WTC11 (cell line): ENCODE measurements around the gene PLIN1. TPM values are rescaled to one million over a fixed set of nuclear protein-coding genes. Genes with fewer than 3 reads are reported as not detected.

ENCODE experiments used
- ATAC-seq: fragments of 200-7000 bp; cut with Tn5 transposase; 2 replicates; pipeline ENCODE4 v1.10.0; 2021; ENCODE audit warnings: mild to moderate bottlenecking, moderate library complexity
- CTCF ChIA-PET: fragments of 300-600 bp; sonication (Branson Sonifier 250); formaldehyde crosslinking; loops from one replicate; lab custom pipeline; 2021; ENCODE audit warnings: antibody characterized with exemption; lab: Charles Lee
- POLR2A ChIA-PET: fragments of 350-600 bp; sonication (Branson Sonifier 250); formaldehyde crosslinking; loops from one replicate; lab custom pipeline; 2021; ENCODE audit warnings: antibody characterized with exemption; lab: Charles Lee
- DNase-seq: peaks from one replicate; pipeline ENCODE4 v3.0.0; 2021; ENCODE audit warnings: low spot score
- H3K27ac Mint-ChIP-seq: 2 replicates; pipeline ENCODE4 v1.8.0; 2021; ENCODE audit warnings: mixed read lengths
- H3K27me3 Mint-ChIP-seq: 2 replicates; pipeline ENCODE4 v1.8.0; 2021; ENCODE audit warnings: low read depth, mild to moderate bottlenecking, moderate library complexity, mixed read lengths
- H3K36me3 Mint-ChIP-seq: 2 replicates; pipeline ENCODE4 v1.8.0; 2021; ENCODE audit warnings: mixed read lengths
- H3K4me1 Mint-ChIP-seq: 2 replicates; pipeline ENCODE4 v1.8.0; 2022; ENCODE audit warnings: mixed read lengths
- H3K4me3 Mint-ChIP-seq: 2 replicates; pipeline ENCODE4 v1.8.0; 2021; ENCODE audit warnings: mild to moderate bottlenecking, moderate library complexity, mixed read lengths
- H3K9me3 Mint-ChIP-seq: 2 replicates; pipeline ENCODE4 v1.8.0; 2021; ENCODE audit warnings: mixed read lengths
- AR ChIP-seq: fragments of 250-450 bp; sonication (Bioruptor Pico); IDR thresholded peaks from 2 replicates; pipeline ENCODE4 v1.9.0; 2021; ENCODE audit warnings: mild to moderate bottlenecking
- ATF1 ChIP-seq: sonication (generic); formaldehyde crosslinking; IDR thresholded peaks from 2 replicates; pipeline ENCODE4 v1.8.1; 2023; ENCODE audit warnings: mild to moderate bottlenecking, moderate library complexity, missing genetic modification reagents
- CBFB ChIP-seq: sonication (generic); formaldehyde crosslinking; IDR thresholded peaks from 2 replicates; pipeline ENCODE4 v1.8.1; 2022; ENCODE audit warnings: mild to moderate bottlenecking, low read depth, missing genetic modification reagents
- CREM ChIP-seq: sonication (generic); formaldehyde crosslinking; IDR thresholded peaks from 2 replicates; pipeline ENCODE4 v1.8.1; 2022; ENCODE audit warnings: mild to moderate bottlenecking, missing genetic modification reagents, moderate library complexity
- E2F1 ChIP-seq: sonication (generic); formaldehyde crosslinking; IDR thresholded peaks from 2 replicates; pipeline ENCODE4 v1.8.0; 2022; ENCODE audit warnings: mild to moderate bottlenecking, missing genetic modification reagents
- ESRRA ChIP-seq: sonication (generic); formaldehyde crosslinking; IDR thresholded peaks from 2 replicates; pipeline ENCODE4 v1.8.1; 2022; ENCODE audit warnings: mild to moderate bottlenecking, missing genetic modification reagents, borderline replicate concordance
- FOXP1 ChIP-seq: sonication (generic); formaldehyde crosslinking; IDR thresholded peaks from 2 replicates; pipeline ENCODE4 v1.8.0; 2022; ENCODE audit warnings: missing genetic modification reagents, mild to moderate bottlenecking, moderate library complexity, borderline replicate concordance
- IRF2 ChIP-seq: sonication (generic); formaldehyde crosslinking; IDR thresholded peaks from 2 replicates; pipeline ENCODE4 v1.8.0; 2022; ENCODE audit warnings: low read depth, missing genetic modification reagents, borderline replicate concordance
- JAZF1 ChIP-seq: fragments of 250-450 bp; sonication (Bioruptor Pico); IDR thresholded peaks from 2 replicates; pipeline ENCODE4 v1.9.0; 2021; ENCODE audit warnings: moderate library complexity, mild to moderate bottlenecking, inconsistent platforms
- JUN ChIP-seq: sonication (generic); formaldehyde crosslinking; IDR thresholded peaks from 2 replicates; pipeline ENCODE4 v1.8.0; 2023; ENCODE audit warnings: mild to moderate bottlenecking, missing genetic modification reagents
- NFYB ChIP-seq: sonication (generic); formaldehyde crosslinking; conservative IDR thresholded peaks from 2 replicates; pipeline ENCODE4 v1.8.0; 2022; ENCODE audit warnings: low read depth, missing genetic modification reagents
- PREB ChIP-seq: sonication (generic); formaldehyde crosslinking; IDR thresholded peaks from 2 replicates; pipeline ENCODE4 v1.8.1; 2022; ENCODE audit warnings: mild to moderate bottlenecking, missing genetic modification reagents, moderate library complexity, borderline replicate concordance
- RELA ChIP-seq: sonication (generic); formaldehyde crosslinking; IDR thresholded peaks from 2 replicates; pipeline ENCODE4 v1.8.1; 2022; ENCODE audit warnings: missing genetic modification reagents, mild to moderate bottlenecking, borderline replicate concordance
- SP1 ChIP-seq: sonication (generic); formaldehyde crosslinking; conservative IDR thresholded peaks from 2 replicates; pipeline ENCODE4 v1.8.1; 2022; ENCODE audit warnings: missing genetic modification reagents
- TEAD4 ChIP-seq: sonication (generic); formaldehyde crosslinking; IDR thresholded peaks from 2 replicates; pipeline ENCODE4 v1.8.0; 2022; ENCODE audit warnings: mild to moderate bottlenecking, missing genetic modification reagents
- ZNF219 ChIP-seq: sonication (generic); formaldehyde crosslinking; IDR thresholded peaks from 2 replicates; pipeline ENCODE4 v1.8.0; 2023; ENCODE audit warnings: missing genetic modification reagents, mild to moderate bottlenecking, borderline replicate concordance
- ZNF317 ChIP-seq: sonication (generic); formaldehyde crosslinking; IDR thresholded peaks from 2 replicates; pipeline ENCODE4 v1.8.1; 2023; ENCODE audit warnings: low read depth, mild to moderate bottlenecking, moderate library complexity, missing genetic modification reagents, borderline replicate concordance
- ZNF416 ChIP-seq: fragments of 250-450 bp; sonication (Bioruptor Pico); IDR thresholded peaks from 2 replicates; pipeline ENCODE4 v1.9.0; 2021; ENCODE audit warnings: mild to moderate bottlenecking, inconsistent platforms
- total RNA-seq: library from RNA; stranded (reverse); gene quantifications from 3 replicates; pipeline ENCODE4 v1.2.3, GENCODE V29; 2021
- TF ChIP-seq, protein P1 (sequence below): sonication (generic); formaldehyde crosslinking; IDR thresholded peaks from 2 replicates; pipeline ENCODE4 v1.8.1; 2023; ENCODE audit warnings: mild to moderate bottlenecking, missing genetic modification reagents, borderline replicate concordance
- TF ChIP-seq, protein P2 (sequence below): sonication (generic); formaldehyde crosslinking; IDR thresholded peaks from 2 replicates; pipeline ENCODE4 v1.8.1; 2022; ENCODE audit warnings: low read depth, missing genetic modification reagents, borderline replicate concordance

The PLIN1 gene
- total RNA-seq, 1 experiment from 2014 or later = 0.70 TPM

DNA sequence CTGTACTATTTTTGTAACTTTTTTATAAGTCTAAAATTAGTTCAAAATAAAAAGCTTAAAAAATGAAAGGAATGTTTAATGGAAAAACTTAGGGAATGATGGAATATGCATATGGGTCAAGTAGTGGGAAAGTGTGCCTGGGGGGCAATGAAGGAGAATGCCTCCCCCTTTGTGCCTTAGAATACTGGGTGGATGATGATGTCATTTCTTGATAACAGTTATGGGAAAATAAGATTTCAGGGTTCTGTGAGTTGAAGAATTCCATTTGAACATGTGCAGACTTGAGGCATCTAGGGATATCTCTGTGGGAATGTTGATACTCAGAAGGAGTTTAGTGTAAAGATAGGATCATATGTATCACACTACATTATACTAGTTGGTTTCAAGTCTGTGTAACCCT lies 25.2 kb upstream of the PLIN1 start (continued):
- TF ChIP-seq PREB (CRISPR knock-in tag) = no peak
- TF ChIP-seq, protein P1, sequence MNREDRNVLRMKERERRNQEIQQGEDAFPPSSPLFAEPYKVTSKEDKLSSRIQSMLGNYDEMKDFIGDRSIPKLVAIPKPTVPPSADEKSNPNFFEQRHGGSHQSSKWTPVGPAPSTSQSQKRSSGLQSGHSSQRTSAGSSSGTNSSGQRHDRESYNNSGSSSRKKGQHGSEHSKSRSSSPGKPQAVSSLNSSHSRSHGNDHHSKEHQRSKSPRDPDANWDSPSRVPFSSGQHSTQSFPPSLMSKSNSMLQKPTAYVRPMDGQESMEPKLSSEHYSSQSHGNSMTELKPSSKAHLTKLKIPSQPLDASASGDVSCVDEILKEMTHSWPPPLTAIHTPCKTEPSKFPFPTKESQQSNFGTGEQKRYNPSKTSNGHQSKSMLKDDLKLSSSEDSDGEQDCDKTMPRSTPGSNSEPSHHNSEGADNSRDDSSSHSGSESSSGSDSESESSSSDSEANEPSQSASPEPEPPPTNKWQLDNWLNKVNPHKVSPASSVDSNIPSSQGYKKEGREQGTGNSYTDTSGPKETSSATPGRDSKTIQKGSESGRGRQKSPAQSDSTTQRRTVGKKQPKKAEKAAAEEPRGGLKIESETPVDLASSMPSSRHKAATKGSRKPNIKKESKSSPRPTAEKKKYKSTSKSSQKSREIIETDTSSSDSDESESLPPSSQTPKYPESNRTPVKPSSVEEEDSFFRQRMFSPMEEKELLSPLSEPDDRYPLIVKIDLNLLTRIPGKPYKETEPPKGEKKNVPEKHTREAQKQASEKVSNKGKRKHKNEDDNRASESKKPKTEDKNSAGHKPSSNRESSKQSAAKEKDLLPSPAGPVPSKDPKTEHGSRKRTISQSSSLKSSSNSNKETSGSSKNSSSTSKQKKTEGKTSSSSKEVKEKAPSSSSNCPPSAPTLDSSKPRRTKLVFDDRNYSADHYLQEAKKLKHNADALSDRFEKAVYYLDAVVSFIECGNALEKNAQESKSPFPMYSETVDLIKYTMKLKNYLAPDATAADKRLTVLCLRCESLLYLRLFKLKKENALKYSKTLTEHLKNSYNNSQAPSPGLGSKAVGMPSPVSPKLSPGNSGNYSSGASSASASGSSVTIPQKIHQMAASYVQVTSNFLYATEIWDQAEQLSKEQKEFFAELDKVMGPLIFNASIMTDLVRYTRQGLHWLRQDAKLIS (CRISPR knock-in tag) = no peak
- no peak for TF ChIP-seq NFYB (CRISPR knock-in tag)
- TF ChIP-seq RELA (CRISPR knock-in tag) = no peak
- no peak for TF ChIP-seq TEAD4 (CRISPR knock-in tag)
- no peak for TF ChIP-seq ZNF219
- no peak for TF ChIP-seq CREM (CRISPR knock-in tag)
- no peak for TF ChIP-seq FOXP1 (CRISPR knock-in tag)
- no peak for TF ChIP-seq ZNF416 (CRISPR knock-in tag)
- no peak for TF ChIP-seq ATF1
- TF ChIP-seq, protein P2, sequence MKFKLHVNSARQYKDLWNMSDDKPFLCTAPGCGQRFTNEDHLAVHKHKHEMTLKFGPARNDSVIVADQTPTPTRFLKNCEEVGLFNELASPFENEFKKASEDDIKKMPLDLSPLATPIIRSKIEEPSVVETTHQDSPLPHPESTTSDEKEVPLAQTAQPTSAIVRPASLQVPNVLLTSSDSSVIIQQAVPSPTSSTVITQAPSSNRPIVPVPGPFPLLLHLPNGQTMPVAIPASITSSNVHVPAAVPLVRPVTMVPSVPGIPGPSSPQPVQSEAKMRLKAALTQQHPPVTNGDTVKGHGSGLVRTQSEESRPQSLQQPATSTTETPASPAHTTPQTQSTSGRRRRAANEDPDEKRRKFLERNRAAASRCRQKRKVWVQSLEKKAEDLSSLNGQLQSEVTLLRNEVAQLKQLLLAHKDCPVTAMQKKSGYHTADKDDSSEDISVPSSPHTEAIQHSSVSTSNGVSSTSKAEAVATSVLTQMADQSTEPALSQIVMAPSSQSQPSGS (CRISPR knock-in tag) = no peak

- H3K9me3 Mint-ChIP-seq = no peaks in the 10 kb centered on the region
- H3K27ac Mint-ChIP-seq = no peak overlapping the region
- H3K27me3 Mint-ChIP-seq = peaks cover 37% of the 10 kb centered on the region
- POLR2A ChIA-PET = no interaction called here
- DNase-seq (no peak), ATAC-seq (no peak)
- H3K36me3 Mint-ChIP-seq = no peaks in the 10 kb centered on the region
- peaks cover 2% of the 10 kb centered on the region; the same call in 1 of the 2 replicates for H3K4me1 Mint-ChIP-seq
- TF ChIP-seq, protein P2 (CRISPR knock-in tag) = no peak
- TF ChIP-seq JUN (CRISPR knock-in tag) = no peak
- CTCF ChIA-PET = interaction anchor here (1.3 kb wide), 1 partner anchor 22 kb away, joined by 4 read pairs; no protein-coding TSS in a partner anchor
- H3K4me3 Mint-ChIP-seq = no peak overlapping the region
Observed at GRCh38 chr15:89695198-89695597, 16.0 kb upstream of the PLIN1 start.

GRCh38 chr15:89693696-89694095 lies 14.5 kb upstream of the PLIN1 start:
- ATAC-seq = no peak
- ChIA-PET POLR2A (no interaction called here), CTCF (no interaction called here)
- H3K27me3 Mint-ChIP-seq = peaks cover 43% of the 10 kb centered on the region
- no peak overlapping the region for H3K4me3 Mint-ChIP-seq
- no peak for DNase-seq
- H3K9me3 Mint-ChIP-seq = no peaks in the 10 kb centered on the region
- H3K36me3 Mint-ChIP-seq = no peaks in the 10 kb centered on the region
- peaks cover 4% of the 10 kb centered on the region; the same call in 1 of the 2 replicates for H3K4me1 Mint-ChIP-seq
- H3K27ac Mint-ChIP-seq = no peak overlapping the region
- no peak for TF ChIP-seq ATF1
- TF ChIP-seq ZNF317 (CRISPR knock-in tag) = no peak
- TF ChIP-seq SP1 (CRISPR knock-in tag) = no peak
- no peak for TF ChIP-seq PREB (CRISPR knock-in tag)
- TF ChIP-seq IRF2 = no peak
- TF ChIP-seq ESRRA (CRISPR knock-in tag) = no peak
- TF ChIP-seq CBFB (CRISPR knock-in tag) = no peak
- TF ChIP-seq AR (CRISPR knock-in tag) = no peak
- no peak for TF ChIP-seq E2F1 (CRISPR knock-in tag)
- TF ChIP-seq JAZF1 = no peak
